Ascending aorta (tissue), 2 donors: ENCODE measurements around the gene TET1. TPM values are rescaled to one million over a fixed set of nuclear protein-coding genes. Genes with fewer than 3 reads are reported as not detected.
"Not testable (repeated sequence)": the region's sequence is repeated elsewhere in the genome, so short reads cannot be mapped to it uniquely, and the experiment has no call there.

ENCODE experiments used
- DNase-seq, 2 donors: peaks; one replicate each; pipeline ENCODE4 v3.0.0-alpha.2; 2019; ENCODE audit warnings: low spot score in 2 of 2
- H3K27ac ChIP-seq, 2 donors: fragments of 200-600 bp; sonication (generic); one replicate each; pipeline ENCODE4 v1.5.1; 2016 to 2017; ENCODE audit warnings: mild to moderate bottlenecking in 1 of 2
- H3K27me3 ChIP-seq: fragments of 200-600 bp; sonication (generic); one replicate; pipeline ENCODE4 v1.5.1; 2017
- H3K36me3 ChIP-seq, 2 donors: fragments of 200-600 bp; sonication (generic); one replicate each; pipeline ENCODE4 v1.5.1; 2016
- H3K4me1 ChIP-seq, 2 donors: fragments of 200-600 bp; sonication (generic); one replicate each; pipeline ENCODE4 v1.5.1; 2016 to 2017; ENCODE audit warnings: mild to moderate bottlenecking in 1 of 2
- H3K4me3 ChIP-seq, 2 donors: fragments of 200-600 bp; sonication (generic); one replicate each; pipeline ENCODE4 v1.5.1; 2016 to 2017; ENCODE audit warnings: mild to moderate bottlenecking in 1 of 2
- H3K9me3 ChIP-seq, 2 donors: fragments of 200-600 bp; sonication (generic); one replicate each; pipeline ENCODE4 v1.5.1; 2016
- CTCF ChIP-seq, 3 experiments: fragments of 200-600 bp in 2 of 3; fragments of 450-650 bp in 1 of 3; sonication (generic) in 2 of 3; IDR thresholded peaks; one replicate each; pipeline ENCODE4 v1.5.1; 2016 to 2019; ENCODE audit warnings: antibody characterized with exemption in 3 of 3, mild to moderate bottlenecking in 1 of 3, moderate library complexity in 1 of 3
- intact Hi-C: fragments of 100-400 bp; cut with DNase I; formaldehyde crosslinking; loops from one replicate; pipeline ENCODE4 v1.15.1; 2023
- total RNA-seq: library from RNA; depleted of rRNA; stranded (reverse); fragments of >200 nt; gene quantifications from one replicate; pipeline ENCODE4 v1.1.0, GENCODE V29; 2016

Gene TET1
- total RNA-seq, 1 donor from 2014 or later, result 3.9 TPM

GRCh38 chr10:68619595-68619994 is 59.5 kb downstream of the TET1 start:
- TF ChIP-seq CTCF (IDR thresholded peaks at IDR 0.05), result no peak
- DNase-seq, result no peak
- no peaks in the 10 kb centered on the region for H3K27me3 ChIP-seq
- no peak overlapping the region for H3K27ac ChIP-seq
- no peak overlapping the region for H3K4me3 ChIP-seq
- H3K4me1 ChIP-seq, result no peaks in the 10 kb centered on the region
- H3K9me3 ChIP-seq, result no peaks in the 10 kb centered on the region
- no peaks in the 10 kb centered on the region for H3K36me3 ChIP-seq
- intact Hi-C loops, result no loop called here

- intact Hi-C loops, result no loop called here
- Histone ChIP-seq H3K27ac (no peak overlapping the region), H3K36me3 (no peaks in the 10 kb centered on the region), H3K9me3 (no peaks in the 10 kb centered on the region), H3K27me3 (no peaks in the 10 kb centered on the region), H3K4me1 (no peaks in the 10 kb centered on the region), H3K4me3 (no peak overlapping the region)
- TF ChIP-seq CTCF (IDR thresholded peaks at IDR 0.05), result no peak
- no peak for DNase-seq
Observed at GRCh38 chr10:68625316-68625921, 65.3 kb downstream of the TET1 start.

- intact Hi-C loops, result no loop called here
- H3K9me3 ChIP-seq, result no peaks in the 10 kb centered on the region
- no peak for TF ChIP-seq CTCF (IDR thresholded peaks at IDR 0.05)
- no peak overlapping the region for H3K27ac ChIP-seq
- DNase-seq, result no peak
- no peaks in the 10 kb centered on the region for H3K36me3 ChIP-seq
- H3K4me3 ChIP-seq, result no peak overlapping the region
- H3K4me1 ChIP-seq, result no peaks in the 10 kb centered on the region
- no peaks in the 10 kb centered on the region for H3K27me3 ChIP-seq
Observed at GRCh38 chr10:68628576-68629127, 68.5 kb downstream of the TET1 start.

GRCh38 chr10:68632271-68632560 is 72.1 kb downstream of the TET1 start:
- H3K27me3 ChIP-seq, H3K4me3 ChIP-seq, H3K36me3 ChIP-seq, H3K27ac ChIP-seq, DNase-seq, intact Hi-C loops, H3K4me1 ChIP-seq, H3K9me3 ChIP-seq: not testable (repeated sequence)

- Histone ChIP-seq H3K36me3 (no peaks in the 10 kb centered on the region), H3K9me3 (no peaks in the 10 kb centered on the region), H3K4me3 (no peak overlapping the region), H3K27ac (no peak overlapping the region), H3K27me3 (no peaks in the 10 kb centered on the region), H3K4me1 (no peaks in the 10 kb centered on the region)
- no peak for DNase-seq
- intact Hi-C loops, result no loop called here
- TF ChIP-seq CTCF (IDR thresholded peaks at IDR 0.05), result no peak
Observed at GRCh38 chr10:68633281-68633680, 73.1 kb downstream of the TET1 start.

- no peak for TF ChIP-seq CTCF (IDR thresholded peaks at IDR 0.05)
- H3K9me3 ChIP-seq, result no peaks in the 10 kb centered on the region
- H3K4me1 ChIP-seq, result no peaks in the 10 kb centered on the region
- no peak overlapping the region for H3K27ac ChIP-seq
- H3K36me3 ChIP-seq, result no peaks in the 10 kb centered on the region
- peak in 1 of 2 donors; percentile 5 for DNase-seq
- intact Hi-C loops, result no loop called here
- H3K27me3 ChIP-seq, result no peaks in the 10 kb centered on the region
- H3K4me3 ChIP-seq, result no peak overlapping the region
Observed at GRCh38 chr10:68633816-68634466, 73.8 kb downstream of the TET1 start.
